ENCODE data around the gene MLLT10.

MLLT10 gene

GRCh38 chr10:21750424-21750823 lies 216.4 kb downstream of the MLLT10 start:
- no peak for DNase-seq

- no peak for DNase-seq
Measured at GRCh38 chr10:21751341-21752310, 217.6 kb downstream of the MLLT10 start.

GRCh38 chr10:21753497-21754270 lies 219.7 kb downstream of the MLLT10 start:
- no peak for DNase-seq

GRCh38 chr10:21754410-21755011 lies 220.5 kb downstream of the MLLT10 start:
- DNase-seq: no peak

GRCh38 chr10:21756707-21757106 lies 222.7 kb downstream of the MLLT10 start:
- no peak for DNase-seq

- no peak for DNase-seq
Measured at GRCh38 chr10:21757185-21757901, 223.3 kb downstream of the MLLT10 start.

GRCh38 chr10:21758239-21758638 lies 224.2 kb downstream of the MLLT10 start:
- DNase-seq: no peak

GRCh38 chr10:21758696-21759095 lies 224.7 kb downstream of the MLLT10 start:
- DNase-seq: no peak

GRCh38 chr10:21759232-21759631 lies 225.2 kb downstream of the MLLT10 start:
- no peak for DNase-seq

- no peak for DNase-seq
Measured at GRCh38 chr10:21760332-21760731, 226.3 kb downstream of the MLLT10 start.

GRCh38 chr10:21764466-21765189 lies 230.6 kb downstream of the MLLT10 start:
- DNase-seq: no peak

GRCh38 chr10:21769041-21769440 lies 235.0 kb downstream of the MLLT10 start:
- DNase-seq: no peak

GRCh38 chr10:21771219-21771618 lies 237.2 kb downstream of the MLLT10 start:
- no peak for DNase-seq

GRCh38 chr10:21776883-21777282 lies 242.9 kb downstream of the MLLT10 start:
- DNase-seq: no peak

GRCh38 chr10:21791276-21791675 lies 257.2 kb downstream of the MLLT10 start:
- no peak for DNase-seq
